HG03521 (cell line): ENCODE results near the gene NPAS4.
"Not testable (repeated sequence)": the region's sequence is repeated elsewhere in the genome, so short reads cannot be mapped to it uniquely, and the experiment has no call there.

Experiments used
- ATAC-seq: cut with Tn5 transposase; IDR thresholded peaks from one replicate; pipeline ENCODE4 v1.9.1; 2021; ENCODE audit warnings: mild to moderate bottlenecking, moderate library complexity; ENCODE audit not compliant: unreplicated experiment

Gene NPAS4

DNA sequence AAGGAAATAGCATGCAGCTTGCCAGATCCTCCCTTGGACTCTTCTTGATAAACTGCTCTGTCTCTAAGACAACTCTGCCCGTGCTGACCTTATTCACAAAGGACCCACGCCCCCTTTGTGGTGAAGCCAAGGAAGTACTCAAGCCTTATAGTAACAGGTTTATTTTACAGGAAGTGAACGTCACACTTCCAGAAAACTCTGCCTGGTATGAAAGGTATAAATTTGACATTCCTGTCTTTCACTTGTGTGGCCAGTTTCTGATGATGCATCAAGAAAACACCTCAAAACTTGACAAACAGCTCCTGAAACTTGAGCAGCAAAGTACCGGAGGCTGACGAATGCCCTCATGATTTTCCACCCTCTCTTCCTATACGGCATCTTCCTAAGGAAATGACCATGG, 33.4 kb downstream of the NPAS4 start:
- no peak for ATAC-seq

DNA sequence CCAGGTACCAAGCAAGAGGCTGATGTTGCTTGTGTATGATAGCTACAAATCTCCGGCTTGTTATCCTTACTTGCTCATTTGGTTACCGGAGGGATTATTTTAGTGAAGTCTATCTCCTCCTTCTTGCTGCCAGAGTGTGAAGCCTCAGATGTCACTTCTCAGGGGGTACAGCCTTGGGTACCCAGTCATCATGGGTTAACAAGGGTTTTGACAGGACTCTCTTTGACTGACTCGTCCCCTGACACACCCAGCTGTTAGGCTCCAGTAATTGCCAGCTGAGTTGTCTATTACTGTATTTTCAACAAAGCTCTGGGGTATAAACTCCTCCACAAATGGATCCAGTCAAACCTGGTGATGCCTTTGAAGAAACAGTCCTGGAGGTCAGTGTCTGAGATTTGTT, 34.0 kb downstream of the NPAS4 start:
- no peak for ATAC-seq

DNA sequence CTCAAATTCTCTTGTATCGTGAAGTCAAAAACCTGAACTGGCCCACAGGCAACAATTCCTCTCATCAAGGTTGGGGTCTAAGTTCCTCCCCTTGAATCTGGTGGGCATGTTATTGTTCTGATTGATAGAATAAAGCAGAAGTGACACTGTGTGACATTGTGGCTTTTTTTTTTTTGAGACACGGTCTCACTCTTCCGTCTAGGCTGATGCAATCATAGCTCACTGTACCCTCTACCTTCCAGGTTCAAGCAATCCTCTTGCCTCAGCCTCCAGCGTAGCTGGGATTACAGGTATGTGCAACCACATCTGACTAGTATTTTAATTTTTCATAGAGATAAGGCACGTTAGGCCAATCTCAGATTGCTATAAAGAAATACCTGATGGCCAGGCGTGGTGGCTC, 37.0 kb downstream of the NPAS4 start:
- no peak for ATAC-seq

DNA sequence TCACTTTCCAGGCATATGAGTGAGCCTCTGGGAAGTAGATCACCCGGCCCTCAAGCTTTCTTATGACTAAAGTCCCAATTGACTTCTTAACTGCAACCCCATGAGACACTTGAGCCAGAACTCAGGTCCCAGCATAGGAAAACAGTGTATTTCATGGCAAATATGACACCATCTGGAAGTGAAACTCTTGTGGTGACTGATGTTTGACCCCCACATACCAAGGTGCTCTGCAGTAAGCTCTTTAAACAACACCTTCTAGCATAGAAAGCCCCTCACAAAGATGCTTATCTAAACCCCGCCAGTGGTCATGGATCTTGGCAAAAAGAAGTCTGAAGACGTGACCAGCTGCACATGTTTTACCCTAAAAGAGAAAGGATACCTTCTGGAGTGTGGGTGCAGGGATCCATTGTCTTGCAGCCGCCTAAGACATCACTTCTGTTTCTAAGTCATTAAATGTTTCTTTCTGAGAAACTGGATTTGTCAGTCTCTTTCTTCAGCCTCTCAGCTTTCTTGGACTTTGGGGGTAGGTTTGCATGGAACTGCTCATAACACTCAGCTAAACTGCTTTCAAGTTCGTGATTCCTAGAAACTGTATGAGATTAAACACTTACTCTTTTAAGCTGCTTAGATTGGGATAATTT, 38.4 kb downstream of the NPAS4 start:
- no peak for ATAC-seq

DNA sequence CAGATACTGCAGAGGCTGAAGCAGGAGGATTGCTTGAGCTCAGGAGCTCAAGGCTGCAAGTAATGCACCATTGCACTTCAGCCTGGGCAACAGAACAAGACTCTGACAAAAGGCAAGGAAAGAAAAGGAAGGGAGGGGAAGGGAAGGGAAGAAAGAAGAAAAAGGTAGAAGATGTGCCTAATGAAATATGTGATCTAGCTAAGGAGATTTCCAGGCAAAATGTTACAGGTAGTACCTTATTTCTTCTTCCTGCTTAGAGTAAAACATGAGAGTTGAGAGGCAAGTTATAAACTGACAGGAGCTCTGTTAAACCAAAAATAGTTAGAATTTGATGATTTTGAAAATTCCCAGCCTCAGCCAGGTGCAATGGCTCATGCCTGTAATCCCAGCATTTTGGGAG, 41.2 kb downstream of the NPAS4 start:
- no peak for ATAC-seq

GRCh38 chr11:66462911-66463310, 42.1 kb downstream of the NPAS4 start:
- ATAC-seq: no peak

DNA sequence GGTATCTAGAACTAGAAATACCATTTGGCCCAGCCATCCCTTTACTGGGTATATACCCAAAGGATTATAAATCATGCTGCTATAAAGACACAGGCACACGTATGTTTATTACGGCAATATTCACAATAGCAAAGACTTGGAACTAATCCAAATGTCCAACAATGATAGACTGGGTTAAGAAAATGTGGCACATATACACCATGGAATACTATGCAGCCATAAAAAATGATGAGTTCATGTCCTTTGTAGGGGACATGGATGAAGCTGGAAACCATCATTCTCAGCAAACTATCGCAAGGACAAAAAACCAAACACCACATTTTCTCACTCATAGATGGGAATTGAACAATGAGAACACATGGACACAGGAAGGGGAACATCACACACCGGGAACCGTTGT, 43.3 kb downstream of the NPAS4 start:
- not testable (repeated sequence) for ATAC-seq

GRCh38 chr11:66464916-66465315, 44.1 kb downstream of the NPAS4 start:
- ATAC-seq: no peak

GRCh38 chr11:66465373-66466224, 44.8 kb downstream of the NPAS4 start:
- ATAC-seq: no peak

GRCh38 chr11:66466225-66467033, 45.6 kb downstream of the NPAS4 start, which contains the start of gene PELI3:
Gene PELI3 (plus strand): TSS chr11:66466905. CDS start chr11:66468129, 1,224 bp downstream.
- peak; percentile 84 for ATAC-seq

GRCh38 chr11:66467034-66467659, 46.3 kb downstream of the NPAS4 start:
- peak; percentile 30 for ATAC-seq

DNA sequence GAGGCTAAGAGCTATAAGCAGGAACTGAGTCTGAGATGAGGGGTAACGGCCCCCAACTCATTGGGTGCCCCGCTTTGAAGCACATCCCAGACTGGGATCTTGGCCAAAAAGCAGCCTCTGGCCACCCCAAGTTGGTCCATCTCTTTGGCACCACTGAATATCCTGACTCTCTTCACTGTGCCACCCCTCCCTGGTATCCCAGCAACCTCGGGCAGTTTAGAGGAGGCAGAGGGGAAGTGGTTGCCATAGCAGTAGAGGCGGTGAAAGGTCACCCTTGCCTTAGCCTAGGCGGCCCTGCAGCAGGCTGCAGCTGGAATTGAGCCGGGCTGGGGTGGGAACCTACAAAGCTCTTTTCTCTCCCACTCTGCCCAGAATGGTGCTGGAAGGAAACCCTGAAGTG, 46.9 kb downstream of the NPAS4 start:
- ATAC-seq: no peak

DNA sequence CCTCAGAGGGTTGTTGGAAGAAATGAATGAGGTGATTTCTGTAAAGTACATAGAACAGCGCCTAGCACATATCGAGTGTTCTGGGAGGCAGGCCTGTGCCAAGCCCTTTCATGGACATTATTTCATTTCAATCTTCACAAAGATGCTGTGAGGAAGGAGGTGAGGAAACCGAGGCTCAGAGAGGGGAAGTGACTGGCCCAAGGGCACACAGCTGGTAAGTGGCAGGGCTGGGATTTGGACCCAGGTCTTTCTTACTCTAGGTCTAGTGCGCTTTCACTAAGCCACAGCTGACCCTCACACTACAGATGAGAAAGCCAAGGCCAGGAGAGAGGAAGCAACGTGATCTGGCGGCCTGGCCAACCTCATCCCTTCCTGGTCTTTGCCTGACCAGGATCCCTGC, 47.9 kb downstream of the NPAS4 start:
- ATAC-seq: no peak

GRCh38 chr11:66469441-66469840, 48.6 kb downstream of the NPAS4 start:
- no peak for ATAC-seq

- no peak for ATAC-seq
Measured at GRCh38 chr11:66470015-66470414, 49.2 kb downstream of the NPAS4 start.

DNA sequence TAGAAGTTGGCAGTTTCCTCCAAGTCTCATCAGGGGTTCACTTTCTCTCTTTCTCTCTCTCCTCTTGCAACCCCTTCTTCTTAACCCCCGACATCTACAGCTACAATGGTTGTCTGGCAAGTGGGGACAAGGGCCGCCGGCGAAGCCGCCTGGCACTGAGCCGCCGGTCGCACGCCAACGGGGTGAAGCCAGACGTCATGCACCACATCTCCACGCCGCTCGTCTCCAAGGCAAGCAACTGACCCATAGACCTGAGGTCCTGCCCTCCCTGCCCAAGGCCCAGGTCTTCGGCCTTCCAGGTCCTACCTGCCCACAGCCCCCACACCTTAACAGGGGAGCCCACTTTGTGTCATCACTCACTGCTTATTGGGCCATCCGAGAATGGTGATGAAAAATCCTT, 50.3 kb downstream of the NPAS4 start:
- no peak for ATAC-seq

DNA sequence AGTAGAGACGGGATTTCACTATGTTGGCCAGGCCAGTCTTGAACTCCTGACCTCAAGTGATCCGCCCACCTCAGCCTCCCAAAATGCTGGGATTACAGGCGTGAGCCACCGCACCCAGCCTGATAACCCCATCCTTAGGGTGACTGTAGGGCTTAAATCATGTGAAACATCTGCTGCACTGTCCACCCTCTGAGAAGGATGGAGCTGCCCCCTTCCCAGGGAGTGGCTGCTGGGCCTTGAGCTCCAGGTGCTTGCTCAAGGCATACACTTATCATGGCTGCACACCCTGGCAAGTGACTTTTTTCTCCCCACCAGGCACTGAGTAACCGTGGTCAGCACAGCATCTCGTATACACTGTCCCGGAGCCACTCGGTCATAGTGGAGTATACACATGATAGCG, 51.2 kb downstream of the NPAS4 start:
- ATAC-seq: no peak

DNA sequence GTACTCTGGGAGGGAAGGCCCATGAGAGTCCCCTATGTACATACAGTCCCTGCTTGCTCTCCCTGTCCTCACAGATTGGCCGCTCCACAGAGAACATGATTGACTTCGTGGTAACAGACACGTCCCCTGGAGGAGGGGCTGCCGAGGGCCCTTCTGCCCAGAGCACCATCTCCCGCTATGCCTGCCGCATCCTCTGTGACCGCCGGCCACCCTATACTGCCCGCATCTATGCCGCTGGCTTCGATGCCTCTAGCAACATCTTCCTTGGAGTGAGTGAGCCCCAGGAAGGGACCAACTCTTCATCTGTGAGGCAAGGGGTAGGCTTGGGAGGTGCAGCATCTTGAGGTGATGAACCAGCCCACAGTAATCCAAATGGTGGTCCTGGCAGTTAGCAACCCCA, 52.3 kb downstream of the NPAS4 start:
- no peak for ATAC-seq

GRCh38 chr11:66473608-66474515, 53.0 kb downstream of the NPAS4 start:
- no peak for ATAC-seq
